ENCODE results near the gene CFAP410.

CFAP410 gene

GRCh38 chr21:44301961-44302406, 37.2 kb downstream of the CFAP410 start:
- H3K9ac ChIP-seq (ENCODE audit: low read depth, low read length): no peak overlapping the region
- no peaks in the 10 kb centered on the region; the same call in 1 of the 2 replicates for H3K4me1 ChIP-seq (ENCODE audit: insufficient read depth, low read length)
- H3K9me3 ChIP-seq (ENCODE audit: control insufficient read depth, insufficient read depth, low read length): no peaks in the 10 kb centered on the region
- H3K36me3 ChIP-seq (ENCODE audit: insufficient read depth, low read length): no peaks in the 10 kb centered on the region

DNA sequence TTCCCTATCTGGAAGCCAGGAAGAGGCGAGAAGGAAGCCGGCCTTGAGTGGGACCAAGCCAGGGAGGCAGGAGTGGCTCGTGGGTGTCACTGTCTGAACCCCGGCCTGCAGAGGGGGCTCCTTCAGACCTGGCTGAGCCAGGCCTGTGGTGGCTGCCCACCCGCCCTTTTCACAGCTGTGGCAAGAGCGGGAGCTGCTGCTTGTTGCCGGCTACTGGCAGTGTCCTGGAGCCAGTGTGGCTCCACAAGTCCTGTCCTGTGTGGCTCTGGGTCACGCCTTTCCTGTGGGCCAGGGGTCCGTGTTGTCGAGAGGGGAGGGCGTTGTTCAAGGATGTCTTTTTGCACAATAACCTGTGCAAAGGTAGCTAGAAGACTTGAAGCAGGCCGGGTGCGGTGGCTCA, 38.0 kb downstream of the CFAP410 start:
- Histone ChIP-seq H3K9ac (ENCODE audit: low read depth, low read length) (peak overlapping the region; percentile 82; the same call in 1 of the 2 replicates), H3K36me3 (ENCODE audit: insufficient read depth, low read length) (no peaks in the 10 kb centered on the region), H3K4me1 (ENCODE audit: insufficient read depth, low read length) (no peaks in the 10 kb centered on the region; the same call in 1 of the 2 replicates), H3K9me3 (ENCODE audit: control insufficient read depth, insufficient read depth, low read length) (no peaks in the 10 kb centered on the region)

GRCh38 chr21:44300262-44300959, 38.8 kb downstream of the CFAP410 start:
- Histone ChIP-seq H3K4me1 (ENCODE audit: insufficient read depth, low read length) (no peaks in the 10 kb centered on the region; the same call in 1 of the 2 replicates), H3K36me3 (ENCODE audit: insufficient read depth, low read length) (no peaks in the 10 kb centered on the region), H3K9me3 (ENCODE audit: control insufficient read depth, insufficient read depth, low read length) (no peaks in the 10 kb centered on the region), H3K9ac (ENCODE audit: low read depth, low read length) (peak overlapping the region; percentile 82)

GRCh38 chr21:44299458-44300261, 39.5 kb downstream of the CFAP410 start, which contains the start of gene PFKL:
TSS of gene PFKL (plus strand) at chr21:44300053. CDS start at chr21:44300106, 53 bp downstream.
- Histone ChIP-seq H3K36me3 (ENCODE audit: insufficient read depth, low read length) (no peaks in the 10 kb centered on the region), H3K9ac (ENCODE audit: low read depth, low read length) (peak within 1 kb of the TSS; percentile 82), H3K9me3 (ENCODE audit: control insufficient read depth, insufficient read depth, low read length) (no peaks in the 10 kb centered on the region), H3K4me1 (ENCODE audit: insufficient read depth, low read length) (no peaks in the 10 kb centered on the region; the same call in 1 of the 2 replicates)

GRCh38 chr21:44299085-44299457, 40.1 kb downstream of the CFAP410 start:
- no peaks in the 10 kb centered on the region; the same call in 1 of the 2 replicates for H3K4me1 ChIP-seq (ENCODE audit: insufficient read depth, low read length)
- no peaks in the 10 kb centered on the region for H3K9me3 ChIP-seq (ENCODE audit: control insufficient read depth, insufficient read depth, low read length)
- H3K36me3 ChIP-seq (ENCODE audit: insufficient read depth, low read length): no peaks in the 10 kb centered on the region
- peak overlapping the region; percentile 62 for H3K9ac ChIP-seq (ENCODE audit: low read depth, low read length)

DNA sequence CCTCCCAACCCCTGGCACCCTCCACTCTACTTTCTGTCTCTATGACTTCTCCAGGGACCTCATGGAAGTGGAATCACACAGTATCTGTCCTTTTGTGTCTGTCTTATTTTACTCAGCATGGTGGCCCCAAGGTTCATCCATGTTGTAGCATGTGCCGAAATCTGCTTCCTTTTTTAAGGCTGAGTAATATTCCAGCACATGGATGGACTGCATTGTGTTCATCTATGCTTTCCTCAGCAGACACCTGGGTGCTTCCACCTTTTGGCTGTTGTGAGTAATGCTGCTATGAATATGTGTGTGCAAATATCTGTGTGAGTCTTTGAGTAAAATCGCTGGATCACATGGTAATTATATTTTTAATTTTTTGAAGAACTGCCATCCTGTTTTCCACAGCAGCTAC, 40.9 kb downstream of the CFAP410 start:
- Histone ChIP-seq H3K4me1 (ENCODE audit: insufficient read depth, low read length) (no peaks in the 10 kb centered on the region; the same call in 1 of the 2 replicates), H3K36me3 (ENCODE audit: insufficient read depth, low read length) (no peaks in the 10 kb centered on the region), H3K9ac (ENCODE audit: low read depth, low read length) (no peak overlapping the region), H3K9me3 (ENCODE audit: control insufficient read depth, insufficient read depth, low read length) (no peaks in the 10 kb centered on the region)

DNA sequence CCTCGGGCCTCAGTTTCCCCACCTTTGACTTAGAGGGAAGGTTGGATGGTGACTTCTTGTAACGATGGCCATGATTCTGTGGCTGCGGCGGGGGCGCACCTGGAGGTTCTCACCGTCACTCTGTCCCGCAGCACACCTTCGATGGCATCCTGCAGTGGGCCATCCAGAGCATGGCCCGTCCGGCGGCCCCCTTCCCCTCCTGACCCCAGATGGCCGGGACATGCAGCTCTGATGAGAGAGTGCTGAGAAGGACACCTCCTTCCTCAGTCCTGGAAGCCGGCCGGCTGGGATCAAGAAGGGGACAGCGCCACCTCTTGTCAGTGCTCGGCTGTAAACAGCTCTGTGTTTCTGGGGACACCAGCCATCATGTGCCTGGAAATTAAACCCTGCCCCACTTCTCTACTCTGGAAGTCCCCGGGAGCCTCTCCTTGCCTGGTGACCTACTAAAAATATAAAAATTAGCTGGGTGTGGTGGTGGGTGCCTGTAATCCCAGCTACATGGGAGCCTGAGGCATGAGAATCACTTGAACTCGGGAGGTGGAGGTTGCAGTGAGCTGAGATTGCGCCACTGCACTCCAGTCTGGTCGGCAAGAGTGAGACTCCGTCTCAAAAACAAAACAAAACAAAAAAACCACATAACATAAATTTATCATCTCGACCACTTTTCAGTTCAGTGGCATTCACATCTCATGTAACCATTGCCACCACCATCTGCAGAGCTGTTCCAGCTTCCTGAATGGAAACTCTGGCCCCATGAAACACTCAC, 41.5 kb downstream of the CFAP410 start:
- H3K36me3 ChIP-seq (ENCODE audit: insufficient read depth, low read length): no peaks in the 10 kb centered on the region
- no peak overlapping the region for H3K9ac ChIP-seq (ENCODE audit: low read depth, low read length)
- no peaks in the 10 kb centered on the region for H3K9me3 ChIP-seq (ENCODE audit: control insufficient read depth, insufficient read depth, low read length)
- no peaks in the 10 kb centered on the region; the same call in 1 of the 2 replicates for H3K4me1 ChIP-seq (ENCODE audit: insufficient read depth, low read length)

GRCh38 chr21:44296916-44297315, 42.3 kb downstream of the CFAP410 start:
- Histone ChIP-seq H3K9ac (ENCODE audit: low read depth, low read length) (no peak overlapping the region), H3K4me1 (ENCODE audit: insufficient read depth, low read length) (no peaks in the 10 kb centered on the region; the same call in 1 of the 2 replicates), H3K9me3 (ENCODE audit: control insufficient read depth, insufficient read depth, low read length) (no peaks in the 10 kb centered on the region), H3K36me3 (ENCODE audit: insufficient read depth, low read length) (no peaks in the 10 kb centered on the region)

DNA sequence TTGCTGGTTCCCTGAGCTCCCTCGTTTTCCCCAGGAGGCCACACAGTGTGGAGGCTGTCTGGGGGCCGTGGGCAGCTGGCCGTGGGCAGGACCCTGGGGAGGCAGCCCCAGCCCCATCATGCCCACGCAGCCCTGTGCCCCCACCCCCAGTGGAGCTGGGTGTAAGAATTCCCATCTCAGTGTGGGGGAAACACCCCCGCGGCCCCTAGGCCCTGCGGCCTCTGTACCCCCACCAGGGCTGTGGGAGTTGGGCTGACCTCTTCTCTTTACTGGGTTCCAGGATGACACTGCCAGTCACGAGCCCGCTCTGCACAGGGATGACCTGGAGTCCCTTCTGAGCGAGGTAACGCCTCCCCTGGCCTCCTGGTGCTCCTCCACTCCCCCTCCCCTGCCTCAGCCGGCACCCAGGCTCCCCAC, 43.1 kb downstream of the CFAP410 start:
- no peak overlapping the region for H3K9ac ChIP-seq (ENCODE audit: low read depth, low read length)
- H3K9me3 ChIP-seq (ENCODE audit: control insufficient read depth, insufficient read depth, low read length): no peaks in the 10 kb centered on the region
- no peaks in the 10 kb centered on the region for H3K36me3 ChIP-seq (ENCODE audit: insufficient read depth, low read length)
- H3K4me1 ChIP-seq (ENCODE audit: insufficient read depth, low read length): no peaks in the 10 kb centered on the region; the same call in 1 of the 2 replicates

DNA sequence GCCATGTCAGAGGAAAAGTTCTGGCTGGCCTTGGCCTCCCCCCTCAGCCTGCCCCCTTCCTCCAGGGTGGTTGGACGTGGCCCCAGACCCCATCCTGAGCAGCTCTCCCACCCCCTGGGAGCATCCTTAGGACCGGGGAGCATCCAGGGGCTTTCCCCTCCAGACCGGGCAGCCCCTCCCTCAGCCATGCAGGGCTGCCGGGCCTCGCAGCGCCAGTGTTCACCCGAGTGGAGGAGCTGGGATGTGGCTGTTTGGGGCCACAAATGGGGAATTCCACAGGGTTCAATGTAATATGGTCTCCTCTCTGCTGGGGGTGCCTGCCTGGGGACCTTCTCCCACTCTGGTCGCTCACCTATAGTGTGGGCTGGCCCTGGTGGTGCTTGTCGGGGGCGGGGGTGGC, 43.5 kb downstream of the CFAP410 start:
- H3K36me3 ChIP-seq (ENCODE audit: insufficient read depth, low read length): no peaks in the 10 kb centered on the region
- H3K4me1 ChIP-seq (ENCODE audit: insufficient read depth, low read length): no peaks in the 10 kb centered on the region; the same call in 1 of the 2 replicates
- no peaks in the 10 kb centered on the region for H3K9me3 ChIP-seq (ENCODE audit: control insufficient read depth, insufficient read depth, low read length)
- H3K9ac ChIP-seq (ENCODE audit: low read depth, low read length): no peak overlapping the region

DNA sequence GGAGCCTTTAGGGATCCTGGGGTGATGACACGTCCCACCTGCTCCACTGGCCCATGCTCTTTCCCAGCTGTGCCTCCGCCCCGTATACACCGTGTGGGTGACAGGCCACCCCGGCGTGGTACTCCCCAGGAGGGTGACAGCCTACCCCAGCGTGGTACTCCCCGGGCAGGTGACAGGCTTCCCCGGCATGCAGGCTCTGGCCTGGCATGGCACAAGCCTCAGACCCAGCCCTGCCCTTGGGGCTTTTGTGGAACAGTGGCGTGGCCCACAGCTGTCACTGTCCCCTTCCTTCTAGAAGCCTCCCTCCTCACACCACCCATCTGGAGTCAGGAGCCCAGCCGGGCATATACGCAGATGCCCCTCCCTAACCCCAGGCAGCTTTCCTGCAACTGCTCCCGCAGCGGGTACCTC, 44.0 kb downstream of the CFAP410 start:
- H3K4me1 ChIP-seq (ENCODE audit: insufficient read depth, low read length): no peaks in the 10 kb centered on the region; the same call in 1 of the 2 replicates
- H3K9me3 ChIP-seq (ENCODE audit: control insufficient read depth, insufficient read depth, low read length): no peaks in the 10 kb centered on the region
- no peak overlapping the region for H3K9ac ChIP-seq (ENCODE audit: low read depth, low read length)
- H3K36me3 ChIP-seq (ENCODE audit: insufficient read depth, low read length): no peaks in the 10 kb centered on the region

DNA sequence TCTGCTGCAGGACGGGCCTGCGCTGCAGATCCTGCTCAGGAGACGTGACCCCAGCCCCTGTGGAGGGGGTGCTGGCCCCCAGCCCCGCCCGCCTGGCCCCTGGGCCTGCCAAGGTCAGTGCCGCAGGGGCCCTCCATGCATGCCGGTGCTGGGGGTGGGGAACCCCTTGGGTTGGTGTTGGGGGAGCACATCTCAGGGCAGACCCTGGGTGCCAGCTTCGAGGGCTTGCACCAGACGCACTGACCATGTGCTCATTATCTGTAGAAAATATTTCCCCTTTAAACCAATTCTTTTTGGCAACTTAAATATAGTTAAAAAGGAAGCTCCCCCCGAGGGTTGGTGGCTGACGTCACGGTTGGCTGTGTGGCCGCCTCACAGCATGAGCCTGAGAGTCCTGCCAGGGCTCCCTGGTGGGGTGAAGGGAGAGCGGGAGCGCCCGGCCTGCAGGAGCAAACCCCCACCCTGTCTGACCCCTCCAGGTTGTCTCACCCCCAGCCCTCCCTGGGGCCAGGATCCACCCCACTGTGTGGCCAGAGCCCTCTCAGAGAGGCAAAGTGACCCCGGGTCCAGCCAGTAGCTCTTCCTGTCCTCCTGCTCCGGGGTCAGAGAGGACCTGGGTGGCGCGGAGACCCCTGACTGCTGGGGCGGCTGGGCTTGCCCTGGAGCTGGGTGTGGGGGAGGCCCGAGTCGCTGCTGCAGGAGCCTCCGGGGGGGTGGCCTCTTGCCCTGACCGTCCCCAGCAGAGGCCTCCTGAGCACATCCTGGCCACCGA, 44.6 kb downstream of the CFAP410 start:
- no peaks in the 10 kb centered on the region; the same call in 1 of the 2 replicates for H3K4me1 ChIP-seq (ENCODE audit: insufficient read depth, low read length)
- H3K36me3 ChIP-seq (ENCODE audit: insufficient read depth, low read length): no peaks in the 10 kb centered on the region
- H3K9ac ChIP-seq (ENCODE audit: low read depth, low read length): no peak overlapping the region
- H3K9me3 ChIP-seq (ENCODE audit: control insufficient read depth, insufficient read depth, low read length): no peaks in the 10 kb centered on the region

GRCh38 chr21:44293551-44294231, 45.5 kb downstream of the CFAP410 start:
- H3K4me1 ChIP-seq (ENCODE audit: insufficient read depth, low read length): no peaks in the 10 kb centered on the region; the same call in 1 of the 2 replicates
- no peak overlapping the region for H3K9ac ChIP-seq (ENCODE audit: low read depth, low read length)
- H3K9me3 ChIP-seq (ENCODE audit: control insufficient read depth, insufficient read depth, low read length): no peaks in the 10 kb centered on the region
- no peaks in the 10 kb centered on the region for H3K36me3 ChIP-seq (ENCODE audit: insufficient read depth, low read length)
